Skeletal muscle satellite cell (primary cell): ENCODE measurements around the gene CCDC167.

Experiments
- H3K27me3 ChIP-seq: 2 replicates; pipeline ENCODE4 v1.7.0; 2013; ENCODE audit warnings: low read length; ENCODE audit not compliant: control insufficient read depth, insufficient read depth
- H3K36me3 ChIP-seq: 2 replicates; pipeline ENCODE4 v1.7.0; 2013; ENCODE audit warnings: mild to moderate bottlenecking, control low read depth, low read length; ENCODE audit not compliant: insufficient read depth
- H3K4me1 ChIP-seq: 2 replicates; pipeline ENCODE4 v1.7.0; 2013; ENCODE audit warnings: low read length; ENCODE audit not compliant: control insufficient read depth, insufficient read depth
- H3K4me2 ChIP-seq: 2 replicates; pipeline ENCODE4 v1.7.0; 2013; ENCODE audit warnings: mild to moderate bottlenecking, low read length
- H3K4me3 ChIP-seq: 2 replicates; pipeline ENCODE4 v1.7.0; 2013; ENCODE audit warnings: low read length
- H3K9ac ChIP-seq: 2 replicates; pipeline ENCODE4 v1.7.0; 2013; ENCODE audit warnings: mild to moderate bottlenecking, low read depth, low read length, moderate library complexity
- H3K9me3 ChIP-seq: replicated peaks from 2 replicates; pipeline ENCODE4 v1.7.0; 2013; ENCODE audit warnings: mild to moderate bottlenecking, control low read depth, low read length

The CCDC167 gene

GRCh38 chr6:37492991-37493660 is 6.6 kb downstream of the CCDC167 start:
- no peaks in the 10 kb centered on the region for H3K36me3 ChIP-seq
- H3K4me2 ChIP-seq, result no peak overlapping the region
- H3K27me3 ChIP-seq, result no peaks in the 10 kb centered on the region
- H3K4me1 ChIP-seq, result peaks cover 5% of the 10 kb centered on the region
- no peak overlapping the region for H3K4me3 ChIP-seq
- no peaks in the 10 kb centered on the region for H3K9me3 ChIP-seq
- H3K9ac ChIP-seq, result no peak overlapping the region

GRCh38 chr6:37492236-37492972 is 7.3 kb downstream of the CCDC167 start:
- no peak overlapping the region for H3K9ac ChIP-seq
- H3K4me3 ChIP-seq, result no peak overlapping the region
- no peaks in the 10 kb centered on the region for H3K27me3 ChIP-seq
- no peak overlapping the region for H3K4me2 ChIP-seq
- peaks cover 5% of the 10 kb centered on the region for H3K4me1 ChIP-seq
- no peaks in the 10 kb centered on the region for H3K9me3 ChIP-seq
- no peaks in the 10 kb centered on the region for H3K36me3 ChIP-seq

GRCh38 chr6:37491830-37492208 is 7.9 kb downstream of the CCDC167 start:
- Histone ChIP-seq H3K9ac (no peak overlapping the region), H3K4me3 (no peak overlapping the region), H3K27me3 (no peaks in the 10 kb centered on the region), H3K9me3 (no peaks in the 10 kb centered on the region), H3K36me3 (no peaks in the 10 kb centered on the region), H3K4me1 (peaks cover 5% of the 10 kb centered on the region), H3K4me2 (no peak overlapping the region)

- peaks cover 5% of the 10 kb centered on the region for H3K4me1 ChIP-seq
- no peak overlapping the region for H3K4me2 ChIP-seq
- no peaks in the 10 kb centered on the region for H3K9me3 ChIP-seq
- H3K4me3 ChIP-seq, result no peak overlapping the region
- H3K9ac ChIP-seq, result no peak overlapping the region
- H3K27me3 ChIP-seq, result no peaks in the 10 kb centered on the region
- H3K36me3 ChIP-seq, result no peaks in the 10 kb centered on the region
Measured at GRCh38 chr6:37491171-37491829, 8.4 kb downstream of the CCDC167 start.

GRCh38 chr6:37490536-37491170 is 9.0 kb downstream of the CCDC167 start:
- Histone ChIP-seq H3K9ac (no peak overlapping the region), H3K9me3 (no peaks in the 10 kb centered on the region), H3K36me3 (no peaks in the 10 kb centered on the region), H3K4me2 (no peak overlapping the region), H3K4me3 (no peak overlapping the region), H3K27me3 (no peaks in the 10 kb centered on the region), H3K4me1 (peaks cover 5% of the 10 kb centered on the region)

GRCh38 chr6:37489697-37490336 is 9.9 kb downstream of the CCDC167 start:
- Histone ChIP-seq H3K4me2 (no peak overlapping the region), H3K4me3 (no peak overlapping the region), H3K9ac (no peak overlapping the region), H3K36me3 (no peaks in the 10 kb centered on the region), H3K4me1 (peaks cover 5% of the 10 kb centered on the region), H3K27me3 (no peaks in the 10 kb centered on the region), H3K9me3 (no peaks in the 10 kb centered on the region)

GRCh38 chr6:37488476-37488875 is 11.2 kb downstream of the CCDC167 start:
- Histone ChIP-seq H3K36me3 (no peaks in the 10 kb centered on the region), H3K27me3 (no peaks in the 10 kb centered on the region), H3K4me3 (no peak overlapping the region), H3K4me2 (no peak overlapping the region), H3K9me3 (no peaks in the 10 kb centered on the region), H3K9ac (no peak overlapping the region), H3K4me1 (peaks cover 5% of the 10 kb centered on the region)

- peaks cover 5% of the 10 kb centered on the region for H3K36me3 ChIP-seq
- peaks cover 5% of the 10 kb centered on the region for H3K4me1 ChIP-seq
- no peaks in the 10 kb centered on the region for H3K9me3 ChIP-seq
- no peaks in the 10 kb centered on the region for H3K27me3 ChIP-seq
- no peak overlapping the region for H3K4me2 ChIP-seq
- no peak overlapping the region for H3K9ac ChIP-seq
- no peak overlapping the region for H3K4me3 ChIP-seq
Measured at GRCh38 chr6:37487591-37488380, 11.9 kb downstream of the CCDC167 start.

- H3K4me2 ChIP-seq, result no peak overlapping the region
- H3K4me3 ChIP-seq, result no peak overlapping the region
- no peaks in the 10 kb centered on the region for H3K9me3 ChIP-seq
- no peak overlapping the region for H3K9ac ChIP-seq
- peaks cover 5% of the 10 kb centered on the region for H3K4me1 ChIP-seq
- no peaks in the 10 kb centered on the region for H3K27me3 ChIP-seq
- peaks cover 17% of the 10 kb centered on the region for H3K36me3 ChIP-seq
Measured at GRCh38 chr6:37486121-37486839, 13.4 kb downstream of the CCDC167 start.

GRCh38 chr6:37485291-37485702 is 14.4 kb downstream of the CCDC167 start:
- no peak overlapping the region for H3K9ac ChIP-seq
- no peaks in the 10 kb centered on the region for H3K27me3 ChIP-seq
- H3K4me1 ChIP-seq, result no peaks in the 10 kb centered on the region

More at GRCh38 chr6:37485291-37485702, 14.4 kb downstream of the CCDC167 start:
- Histone ChIP-seq H3K4me2 (no peak overlapping the region), H3K4me3 (no peak overlapping the region), H3K36me3 (peaks cover 27% of the 10 kb centered on the region), H3K9me3 (no peaks in the 10 kb centered on the region)
